Gastrocnemius medialis (tissue), 4 donors: ENCODE results near the gene CD22. TPM values are rescaled to one million over a fixed set of nuclear protein-coding genes. Genes with fewer than 3 reads are reported as not detected.

Source experiments
- ATAC-seq, 2 donors: fragments of 150-250 bp; one replicate each; pipeline ENCODE4 v1.9.1; 2016
- DNase-seq, 2 donors: peaks; one replicate each; pipeline ENCODE4 v3.0.0-alpha.2; 2019
- H3K27ac ChIP-seq, 4 donors: fragments of 200-600 bp; sonication (generic); 1 replicate in 1 of 4; 2 replicates in 3 of 4; pipeline ENCODE4 v1.5.1; 2016 to 2018; ENCODE audit warnings: mild to moderate bottlenecking in 2 of 4, moderate library complexity in 1 of 4
- H3K27me3 ChIP-seq, 3 donors: fragments of 200-600 bp; sonication (generic) in 2 of 3; 1 replicate in 1 of 3; 2 replicates in 2 of 3; pipeline versions ENCODE4 v1.5.1 to v1.6.0; 2016 to 2019; ENCODE audit warnings: mild to moderate bottlenecking in 1 of 3, moderate library complexity in 1 of 3
- H3K36me3 ChIP-seq, 2 donors: fragments of 200-600 bp; sonication (generic) in 1 of 2; one replicate each; pipeline ENCODE4 v1.5.1; 2017 to 2018
- H3K4me1 ChIP-seq, 2 donors: fragments of 200-600 bp; sonication (generic) in 1 of 2; one replicate each; pipeline ENCODE4 v1.5.1; 2016 to 2017; ENCODE audit warnings: mild to moderate bottlenecking in 2 of 2
- H3K4me3 ChIP-seq, 4 donors: fragments of 200-600 bp; sonication (generic) in 3 of 4; 1 replicate in 1 of 4; 2 replicates in 3 of 4; pipeline ENCODE4 v1.5.1; 2016 to 2019; ENCODE audit warnings: mild to moderate bottlenecking in 2 of 4
- H3K9me3 ChIP-seq, 3 donors: fragments of 200-600 bp; sonication (generic) in 2 of 3; 1 replicate in 1 of 3; 2 replicates in 2 of 3; pipeline ENCODE4 v1.5.1; 2016 to 2019
- CTCF ChIP-seq, 5 experiments: fragments of 450-650 bp in 3 of 5; fragments of 200-600 bp in 2 of 5; sonication (generic) in 2 of 5; IDR thresholded peaks in 4 of 5; conservative IDR thresholded peaks in 1 of 5; 1 replicate in 4 of 5; 2 replicates in 1 of 5; pipeline ENCODE4 v1.5.1; 2016 to 2019; ENCODE audit warnings: antibody characterized with exemption in 5 of 5, mild to moderate bottlenecking in 3 of 5, moderate library complexity in 3 of 5
- in situ Hi-C, 4 donors: fragments of 200-750 bp; cut with MboI; loops; one replicate each; pipeline versions ENCODE4 v1.15.0 to v1.8.0; 2017; ENCODE audit warnings: low sequenced_read_pairs in 4 of 4
- intact Hi-C: fragments of 100-400 bp; cut with DNase I; formaldehyde crosslinking; loops from one replicate; pipeline ENCODE4 v1.15.1; 2023; ENCODE audit warnings: low total_unique reads
- microRNA-seq, 2 donors: library from miRNA; unstranded; fragments of <30 nt; microRNA quantifications; one replicate each; pipeline ENCODE4, GENCODE V29; 2016; ENCODE audit warnings: borderline replicate concordance in 2 of 2
- total RNA-seq, 4 donors: library from RNA; depleted of rRNA; stranded (reverse); fragments of >200 nt; gene quantifications; one replicate each; pipeline versions ENCODE4 v1.1.0 to v1.2.3, GENCODE V29; 2016

Gene CD22
- total RNA-seq, 4 donors from 2014 or later, result 0.59 TPM; not detected in 3

DNA sequence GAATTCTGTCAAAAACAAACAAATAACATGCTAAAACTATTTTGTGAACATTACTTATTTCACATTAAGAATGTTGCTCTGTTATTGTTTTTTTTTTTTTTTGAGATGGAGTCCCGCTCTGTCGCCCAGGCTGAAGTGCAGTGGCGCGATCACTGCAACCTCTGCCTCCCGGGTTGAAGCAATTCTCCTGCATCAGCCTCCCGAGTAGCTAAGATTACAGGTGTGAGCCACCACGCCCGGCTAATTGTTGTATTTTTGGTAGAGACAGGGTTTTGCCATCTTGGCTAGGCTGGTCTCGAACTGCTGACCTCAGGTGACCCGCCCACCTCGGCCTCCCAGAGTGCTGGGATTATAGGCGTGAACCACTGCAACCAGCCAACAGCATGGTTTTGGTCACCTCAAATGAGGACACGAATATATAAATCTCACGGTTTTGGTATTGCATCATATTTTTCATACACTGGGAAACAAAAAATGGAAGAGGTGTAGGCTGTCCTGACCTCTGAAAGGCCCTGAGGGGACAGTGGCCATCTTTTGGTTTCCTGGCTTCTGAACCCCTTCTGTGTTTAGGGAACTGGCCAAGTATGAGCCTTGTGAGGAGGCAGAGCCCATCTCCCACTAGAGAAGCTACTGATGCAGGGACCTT, 67.4 kb downstream of the CD22 start:
- Histone ChIP-seq H3K36me3 (no peaks in the 10 kb centered on the region), H3K9me3 (no peaks in the 10 kb centered on the region), H3K27ac (no peak overlapping the region), H3K27me3 (no peaks in the 10 kb centered on the region), H3K4me1 (no peaks in the 10 kb centered on the region), H3K4me3 (no peak overlapping the region)
- DNase-seq (no peak), ATAC-seq (no peak)
- intact Hi-C loops (no loop called here), in situ Hi-C loops (no loop called here)
- TF ChIP-seq CTCF (IDR thresholded peaks at IDR 0.05 in 4 of 5, conservative IDR thresholded peaks at IDR 0.05 in 1 of 5), result no peak

Small RNAs within 50 kb of the gene (microRNA-seq; reads per million reads assigned to microRNA genes)
- gene MIR5196, result 0 reads per million in 2 donors

Other genes with a start within 250 kb of the CD22 start
- 10 to 100 TPM in 1 of 4 donors, under 1 TPM in 1, not detected in 2; 0.26 to 13.4 TPM for gene FXYD3, start 213.4 kb upstream of the CD22 start, total RNA-seq
- gene LGI4, start 194.1 kb upstream of the CD22 start, total RNA-seq, result 10 to 100 TPM; 16.1 to 31.5 (median 27.2) TPM
- 100 to 1,000 TPM; 215 to 235 (median 225) TPM for gene FXYD1, start 190.4 kb upstream of the CD22 start, total RNA-seq
- under 1 TPM in 1 of 4 donors, not detected in 3; 0.40 TPM for gene FXYD7, start 185.9 kb upstream of the CD22 start, total RNA-seq
- gene FXYD5, start 174.5 kb upstream of the CD22 start, total RNA-seq, result 10 to 100 TPM in 3 of 4 donors, 1 to 10 TPM in 1; 5.2 to 23.3 (median 14.3) TPM
- gene FAM187B, start 100.4 kb upstream of the CD22 start, total RNA-seq, result not detected
- gene LSR, start 80.2 kb upstream of the CD22 start, total RNA-seq, result 10 to 100 TPM in 1 of 4 donors, 1 to 10 TPM in 3; 2.5 to 11.4 (median 5.2) TPM
- gene USF2, start 60.2 kb upstream of the CD22 start, total RNA-seq, result 100 to 1,000 TPM; 118 to 169 (median 143) TPM
- not detected for gene HAMP, start 46.7 kb upstream of the CD22 start, total RNA-seq
- 1 to 10 TPM in 1 of 4 donors, under 1 TPM in 1, not detected in 2; 0.24 to 1.5 TPM for gene MAG, start 37.0 kb upstream of the CD22 start, total RNA-seq
- not detected for gene FFAR1, start 18.7 kb downstream of the CD22 start, total RNA-seq
- not detected for gene FFAR3, start 29.3 kb downstream of the CD22 start, total RNA-seq
- gene GPR42, start 41.9 kb downstream of the CD22 start, total RNA-seq, result not detected
- gene FFAR2, start 119.1 kb downstream of the CD22 start, total RNA-seq, result not detected
- gene KRTDAP, start 161.3 kb downstream of the CD22 start, total RNA-seq, result not detected
- under 1 TPM in 1 of 4 donors, not detected in 3; 0.89 TPM for gene DMKN, start 184.5 kb downstream of the CD22 start, total RNA-seq
- gene SBSN, start 199.1 kb downstream of the CD22 start, total RNA-seq, result not detected
- gene GAPDHS, start 204.3 kb downstream of the CD22 start, total RNA-seq, result not detected
- gene TMEM147, start 216.4 kb downstream of the CD22 start, total RNA-seq, result 100 to 1,000 TPM in 3 of 4 donors, 10 to 100 TPM in 1; 86.2 to 145 (median 119) TPM
- not detected for gene ATP4A, start 234.5 kb downstream of the CD22 start, total RNA-seq